PFSK-1 (cell line): Measurements from ENCODE around the gene GNRHR.

Experiments
- FOXP2 ChIP-seq: optimal IDR thresholded peaks from 2 replicates; pipeline ENCODE3; 2011; ENCODE audit warnings: borderline replicate concordance, control low read depth, inconsistent platforms; ENCODE audit not compliant: insufficient read depth; ENCODE audit errors: extremely low read length, extremely low read depth
- POLR2AphosphoS5 ChIP-seq: IDR thresholded peaks from 2 replicates; pipeline ENCODE4 v1.6.1; 2012; ENCODE audit warnings: low read depth, mild to moderate bottlenecking, control low read depth, low read length, moderate library complexity
- REST ChIP-seq, 2 experiments: IDR thresholded peaks; 2 replicates each; pipeline versions ENCODE4 v1.6.1 to v1.8.0; 2011 to 2012; ENCODE audit warnings: low read depth in 2 of 2, low read length in 2 of 2, control low read depth in 1 of 2, inconsistent platforms in 1 of 2, mild to moderate bottlenecking in 1 of 2, moderate library complexity in 1 of 2; ENCODE audit not compliant: insufficient read depth in 1 of 2
- SIN3A ChIP-seq: IDR thresholded peaks from 2 replicates; pipeline ENCODE4 v1.6.1; 2012; ENCODE audit warnings: mild to moderate bottlenecking, low read length, moderate library complexity, borderline replicate concordance; ENCODE audit not compliant: insufficient read depth
- TAF1 ChIP-seq: IDR thresholded peaks from 2 replicates; pipeline ENCODE4 v1.6.1; 2012; ENCODE audit warnings: low read length, control low read depth, borderline replicate concordance; ENCODE audit not compliant: insufficient read depth

Gene GNRHR

GRCh38 chr4:67749286-67749685 is 4.9 kb downstream of the GNRHR start:
- no peak for TF ChIP-seq TAF1
- TF ChIP-seq FOXP2: no peak
- no peak for TF ChIP-seq POLR2AphosphoS5
- TF ChIP-seq REST (IDR thresholded peaks at IDR 0.05; ENCODE audit: insufficient read depth in 1 of 2, low read depth in 2 of 2, low read length in 2 of 2): no peak
- no peak for TF ChIP-seq SIN3A

- no peak for TF ChIP-seq POLR2AphosphoS5
- no peak for TF ChIP-seq FOXP2
- TF ChIP-seq TAF1: no peak
- no peak for TF ChIP-seq REST (IDR thresholded peaks at IDR 0.05; ENCODE audit: insufficient read depth in 1 of 2, low read depth in 2 of 2, low read length in 2 of 2)
- no peak for TF ChIP-seq SIN3A
These were observed 7.2 kb downstream of the GNRHR start for GRCh38 chr4:67746797-67747495.

GRCh38 chr4:67744561-67745283 is 9.5 kb downstream of the GNRHR start:
- no peak for TF ChIP-seq FOXP2
- no peak for TF ChIP-seq POLR2AphosphoS5
- TF ChIP-seq SIN3A: no peak
- no peak for TF ChIP-seq TAF1
- no peak for TF ChIP-seq REST (IDR thresholded peaks at IDR 0.05; ENCODE audit: insufficient read depth in 1 of 2, low read depth in 2 of 2, low read length in 2 of 2)

GRCh38 chr4:67743194-67743593 is 11.0 kb downstream of the GNRHR start:
- no peak for TF ChIP-seq POLR2AphosphoS5
- TF ChIP-seq TAF1: no peak
- no peak for TF ChIP-seq FOXP2
- no peak for TF ChIP-seq SIN3A
- TF ChIP-seq REST (IDR thresholded peaks at IDR 0.05; ENCODE audit: insufficient read depth in 1 of 2, low read depth in 2 of 2, low read length in 2 of 2): no peak
